SK-N-SH (cell line): ENCODE measurements around the gene WDR26. TPM values are rescaled to one million over a fixed set of nuclear protein-coding genes. Genes with fewer than 3 reads are reported as not detected.

Experiments used
- CTCF ChIA-PET: fragments of 300-600, 350-600 bp; formaldehyde crosslinking; extraction: SDS; loops from one replicate; lab custom pipeline; 2021; lab: Yijun Ruan, JAX
- POLR2A ChIA-PET: fragments of 350-600 bp; sonication (Branson Sonifier 250); formaldehyde crosslinking; extraction: SDS; loops from one replicate; lab custom pipeline; 2020; ENCODE audit warnings: antibody characterized with exemption, inconsistent platforms; lab: Yijun Ruan, JAX
- DNase-seq: peaks from one replicate; pipeline ENCODE4 v3.0.0; 2012
- H2AFZ ChIP-seq: fragments of 200-600 bp; sonication (generic); 2 replicates; pipeline ENCODE4 v1.8.1; 2016; ENCODE audit warnings: antibody characterized with exemption, mild to moderate bottlenecking, low read depth
- H3F3A ChIP-seq: fragments of 200-600 bp; sonication (generic); replicated peaks from 2 replicates; pipeline ENCODE3; 2016; ENCODE audit warnings: antibody characterized with exemption, mild to moderate bottlenecking; ENCODE audit not compliant: insufficient read depth
- H3K27ac ChIP-seq, 2 experiments: fragments of 200-500 bp in 1 of 2; fragments of 200-600 bp in 1 of 2; sonication (Bioruptor generic) in 1 of 2; sonication (generic), shearing (Covaris generic) in 1 of 2; 2 replicates each; pipeline versions ENCODE4 v1.5.1 to v1.6.1; 2014 to 2016; ENCODE audit warnings: low read depth in 2 of 2, inconsistent platforms in 1 of 2, low read length in 1 of 2, mild to moderate bottlenecking in 1 of 2, mixed read lengths in 1 of 2
- H3K27me3 ChIP-seq: fragments of 200-600 bp; sonication (generic), shearing (Covaris generic); 2 replicates; pipeline ENCODE4 v1.6.1; 2016; ENCODE audit warnings: mixed run types; ENCODE audit not compliant: insufficient read depth
- H3K36me3 ChIP-seq, 2 experiments: fragments of 200-500 bp in 1 of 2; fragments of 200-600 bp in 1 of 2; sonication (Bioruptor generic) in 1 of 2; sonication (generic) in 1 of 2; replicated peaks in 1 of 2; 2 replicates each; pipeline versions ENCODE3 to v1.5.1; 2014 to 2016; ENCODE audit warnings: low read length in 1 of 2, mild to moderate bottlenecking in 1 of 2; ENCODE audit not compliant: insufficient read depth in 2 of 2, control insufficient read depth in 1 of 2
- H3K4me1 ChIP-seq, 2 experiments: fragments of 200-500 bp in 1 of 2; fragments of 200-600 bp in 1 of 2; sonication (Bioruptor generic) in 1 of 2; sonication (generic), shearing (Covaris generic) in 1 of 2; 2 replicates each; pipeline versions ENCODE4 v1.5.1 to v1.6.1; 2014 to 2016; ENCODE audit warnings: low read depth in 1 of 2, low read length in 1 of 2, mixed run types in 1 of 2; ENCODE audit not compliant: insufficient read depth in 2 of 2, control insufficient read depth in 1 of 2
- H3K4me2 ChIP-seq: fragments of 200-600 bp; sonication (generic), shearing (Covaris generic); 2 replicates; pipeline ENCODE4 v1.6.1; 2017; ENCODE audit warnings: mixed run types
- H3K4me3 ChIP-seq, 2 experiments: fragments of 200-500 bp in 1 of 2; fragments of 200-600 bp in 1 of 2; sonication (Bioruptor generic) in 1 of 2; sonication (generic), shearing (Covaris generic) in 1 of 2; 2 replicates each; pipeline versions ENCODE4 v1.5.1 to v1.8.1; 2014 to 2016; ENCODE audit warnings: low read depth in 2 of 2, inconsistent platforms in 1 of 2, low read length in 1 of 2, mild to moderate bottlenecking in 1 of 2, mixed read lengths in 1 of 2, moderate library complexity in 1 of 2
- H3K79me2 ChIP-seq: fragments of 200-600 bp; sonication (generic); 2 replicates; pipeline ENCODE4 v1.8.1; 2017; ENCODE audit warnings: mild to moderate bottlenecking; ENCODE audit not compliant: insufficient read depth
- H3K9ac ChIP-seq: fragments of 200-600 bp; sonication (generic); 2 replicates; pipeline ENCODE4 v1.6.1; 2017; ENCODE audit warnings: mixed run types
- H3K9me2 ChIP-seq: fragments of 200-600 bp; sonication (generic); 2 replicates; pipeline ENCODE4 v1.6.1; 2017; ENCODE audit warnings: mixed run types
- H3K9me3 ChIP-seq: fragments of 200-600 bp; sonication (generic); 2 replicates; pipeline ENCODE4 v1.6.1; 2017; ENCODE audit warnings: mixed run types, mild to moderate bottlenecking, moderate library complexity
- H4K20me1 ChIP-seq: fragments of 200-600 bp; sonication (generic); 2 replicates; pipeline ENCODE4 v1.6.1; 2017; ENCODE audit warnings: mild to moderate bottlenecking, mixed run types; ENCODE audit not compliant: insufficient read depth
- EP300 ChIP-seq, 2 experiments: IDR thresholded peaks; 2 replicates each; pipeline versions ENCODE4 v1.4.0 to v1.6.1; 2012; ENCODE audit warnings: borderline replicate concordance in 1 of 2, low read depth in 1 of 2, low read length in 1 of 2
- EZH2phosphoT487 ChIP-seq: fragments of 200-600 bp; sonication (generic); IDR thresholded peaks from 2 replicates; pipeline ENCODE4 v1.6.1; 2017; ENCODE audit warnings: low read depth, mixed run types, mild to moderate bottlenecking, antibody characterized with exemption, moderate library complexity, borderline replicate concordance
- FOSL2 ChIP-seq: IDR thresholded peaks from 2 replicates; pipeline ENCODE4 v1.4.0; 2012; ENCODE audit warnings: low read depth, mild to moderate bottlenecking, moderate library complexity, borderline replicate concordance
- FOXJ3 ChIP-seq: sonication (generic); formaldehyde crosslinking; IDR thresholded peaks from 2 replicates; pipeline ENCODE4 v1.5.1; 2020; ENCODE audit warnings: mild to moderate bottlenecking, missing genetic modification reagents
- FOXM1 ChIP-seq: IDR thresholded peaks from 2 replicates; pipeline ENCODE4 v1.4.0; 2012; ENCODE audit warnings: low read depth, mild to moderate bottlenecking
- GABPA ChIP-seq: IDR thresholded peaks from 2 replicates; pipeline ENCODE4 v1.4.0; 2012; ENCODE audit warnings: low read depth, mild to moderate bottlenecking
- GATA2 ChIP-seq: sonication (generic); formaldehyde crosslinking; IDR thresholded peaks from 2 replicates; pipeline ENCODE4 v1.5.0; 2020; ENCODE audit warnings: mild to moderate bottlenecking, missing genetic modification reagents
- MAX ChIP-seq: IDR thresholded peaks from 2 replicates; pipeline ENCODE4 v1.4.0; 2012; ENCODE audit warnings: low read depth
- MEF2A ChIP-seq: IDR thresholded peaks from 2 replicates; pipeline ENCODE4 v1.4.0; 2012; ENCODE audit warnings: low read depth, borderline replicate concordance
- NFIC ChIP-seq: IDR thresholded peaks from 2 replicates; pipeline ENCODE4 v1.4.0; 2012; ENCODE audit warnings: borderline replicate concordance
- PBX3 ChIP-seq: IDR thresholded peaks from 2 replicates; pipeline ENCODE4; 2012
- POLR2AphosphoS5 ChIP-seq: IDR thresholded peaks from 2 replicates; pipeline ENCODE4 v1.6.1; 2012; ENCODE audit warnings: low read depth, low read length
- RCOR1 ChIP-seq: fragments of 150-350 bp; IDR thresholded peaks from 2 replicates; pipeline ENCODE4 v1.6.1; 2017; ENCODE audit warnings: antibody characterized with exemption, low read length
- REST ChIP-seq: IDR thresholded peaks from 2 replicates; pipeline ENCODE4 v1.6.1; 2012; ENCODE audit warnings: mild to moderate bottlenecking, low read depth, low read length, moderate library complexity
- RFX5 ChIP-seq: IDR thresholded peaks from 2 replicates; pipeline ENCODE4 v1.6.1; 2012; ENCODE audit warnings: mild to moderate bottlenecking, improper control_type of control experiment, low read length
- SIN3A ChIP-seq: IDR thresholded peaks from 2 replicates; pipeline ENCODE4 v1.6.1; 2012; ENCODE audit warnings: low read depth, mild to moderate bottlenecking, low read length, moderate library complexity, borderline replicate concordance
- SMC3 ChIP-seq: IDR thresholded peaks from 2 replicates; pipeline ENCODE4 v1.6.1; 2012; ENCODE audit warnings: low read depth, low read length, improper control_type of control experiment
- TAF1 ChIP-seq: IDR thresholded peaks from 2 replicates; pipeline ENCODE4 v1.6.1; 2012; ENCODE audit warnings: low read depth, mild to moderate bottlenecking, low read length, moderate library complexity, borderline replicate concordance
- TCF12 ChIP-seq: IDR thresholded peaks from 2 replicates; pipeline ENCODE4 v1.4.0; 2012
- YY1 ChIP-seq: IDR thresholded peaks from 2 replicates; pipeline ENCODE4 v1.4.0; 2012; ENCODE audit warnings: low read depth, mild to moderate bottlenecking
- WGBS: methylation state at CpG from one replicate; pipeline ENCODE4 v1.1.6; 2017; ENCODE audit warnings: low lambda C conversion rate; 5-methylcytosine and 5-hydroxymethylcytosine counted together
- polyA plus RNA-seq, 3 experiments: library from polyadenylated mRNA; depleted of rRNA; stranded (reverse); fragments of >200 nt; gene quantifications; 2 replicates each; pipeline ENCODE4 v1.2.3, GENCODE V29; 2012

WDR26 gene
- polyA plus RNA-seq, 1 of the 3 experiments (the other 2 are of a cell fraction) = 21.2 TPM

GRCh38 chr1:224373008-224373590 lies 61.5 kb downstream of the WDR26 start:
- Histone ChIP-seq H3K4me1 (peaks cover 12 to 26% of the 10 kb centered on the region in 2 experiments; a peak in 3 of 4 replicates), H3K79me2 (peaks cover 44% of the 10 kb centered on the region; the same call in 1 of the 2 replicates), H3K27ac (no peak overlapping the region), H3K9me3 (no peaks in the 10 kb centered on the region), H3K9me2 (no peaks in the 10 kb centered on the region), H4K20me1 (peaks cover 4% of the 10 kb centered on the region; the same call in 1 of the 2 replicates)
- WGBS = 90% methylated on average over 5 of the region's 5 CpGs
- CTCF ChIA-PET = no interaction called here
- TF ChIP-seq TAF1 = no peak
- no peak for TF ChIP-seq RCOR1
- TF ChIP-seq PBX3 = no peak
- TF ChIP-seq, all 33 proteins: peak for 0
- Histone ChIP-seq H3K9ac (no peak overlapping the region), H3K36me3 (peaks cover 53 to 67% of the 10 kb centered on the region in 2 experiments), H3F3A (peaks cover 16% of the 10 kb centered on the region), H3K4me3 (no peak overlapping the region), H2AFZ (no peak overlapping the region), H3K4me2 (no peak overlapping the region), H3K27me3 (no peaks in the 10 kb centered on the region)
- no peak for DNase-seq
- POLR2A ChIA-PET = no interaction called here

DNA sequence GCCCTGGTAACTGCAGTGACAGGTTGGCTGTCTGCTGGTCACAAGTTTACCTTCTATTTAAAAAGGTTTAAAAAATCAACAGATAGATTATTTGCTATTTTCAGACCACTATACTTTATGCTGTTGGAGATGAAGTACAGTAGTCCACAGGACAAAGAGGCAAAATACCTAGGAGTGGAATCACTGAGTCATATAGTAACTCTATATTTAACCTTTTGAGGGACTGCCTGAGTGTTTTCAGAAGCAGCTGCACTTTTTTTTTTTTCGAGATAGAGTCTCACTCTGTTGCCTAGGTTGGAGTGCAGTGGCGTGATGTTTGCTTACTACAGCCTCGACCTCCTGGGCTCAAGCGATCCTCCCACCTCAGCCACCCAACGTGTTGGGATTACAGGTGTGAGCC lies 66.2 kb downstream of the WDR26 start:
- no peaks in the 10 kb centered on the region for H3K4me1 ChIP-seq
- H2AFZ ChIP-seq = no peak overlapping the region
- H3K27me3 ChIP-seq = no peaks in the 10 kb centered on the region
- no peak for DNase-seq
- POLR2A ChIA-PET = no interaction called here
- CTCF ChIA-PET = no interaction called here
- H3K27ac ChIP-seq = no peak overlapping the region
- H3K9ac ChIP-seq = no peak overlapping the region
- no peaks in the 10 kb centered on the region for H4K20me1 ChIP-seq
- no peaks in the 10 kb centered on the region for H3K9me3 ChIP-seq
- H3K4me2 ChIP-seq = no peak overlapping the region
- H3K4me3 ChIP-seq = no peak overlapping the region
- peaks cover 72% of the 10 kb centered on the region for H3K79me2 ChIP-seq
- peaks cover 4% of the 10 kb centered on the region for H3F3A ChIP-seq
- WGBS = 94% methylated on average over 5 of the region's 5 CpGs
- peaks cover 43 to 63% of the 10 kb centered on the region in 2 experiments for H3K36me3 ChIP-seq
- TF ChIP-seq TCF12 (no peak), RCOR1 (no peak), POLR2AphosphoS5 (no peak), NFIC (no peak), FOXM1 (no peak), GATA2 (CRISPR knock-in tag) (no peak), RFX5 (no peak), GABPA (no peak), REST (no peak), SMC3 (no peak), EP300 (IDR thresholded peaks at IDR 0.05; ENCODE audit: borderline replicate concordance in 1 of 2, low read depth in 1 of 2, low read length in 1 of 2) (no peak), MAX (no peak), FOXJ3 (CRISPR knock-in tag) (no peak), MEF2A (no peak), FOSL2 (no peak), EZH2phosphoT487 (no peak), YY1 (no peak), SIN3A (no peak)
- no peaks in the 10 kb centered on the region for H3K9me2 ChIP-seq
